OCI-LY7 (cell line): ENCODE measurements around the gene COPS6. TPM values are rescaled to one million over a fixed set of nuclear protein-coding genes. Genes with fewer than 3 reads are reported as not detected.

Experiments used
- BruUV-seq: library from RNA; stranded (reverse); fragments of 400-500 nt; replicated peaks from 2 replicates; lab custom pipeline; 2021; lab: Mats Ljungman, UMichigan
- CTCF ChIA-PET: fragments of 300-600 bp; sonication (Branson Sonifier 250); formaldehyde crosslinking; loops from one replicate; lab custom pipeline; 2022; ENCODE audit warnings: antibody characterized with exemption; ENCODE audit not compliant: unreplicated experiment; lab: Charles Lee
- POLR2A ChIA-PET: fragments of 300-600 bp; sonication (Branson Sonifier 250); formaldehyde crosslinking; loops from one replicate; lab custom pipeline; 2022; ENCODE audit warnings: antibody characterized with exemption; lab: Charles Lee
- DNase-seq: peaks from one replicate; pipeline ENCODE4 v3.0.0-alpha.2; 2015; ENCODE audit warnings: low spot score
- H2AFZ ChIP-seq: fragments of 200-600 bp; sonication (generic), shearing (Covaris generic); 2 replicates; pipeline ENCODE4 v1.6.1; 2014; ENCODE audit warnings: mild to moderate bottlenecking, antibody characterized with exemption, low read length, moderate library complexity
- H3K27ac ChIP-seq: fragments of 200-600 bp; sonication (generic); 2 replicates; pipeline ENCODE4 v1.5.1; 2014; ENCODE audit warnings: mixed run types, low read depth, mild to moderate bottlenecking, moderate library complexity, low read length, inconsistent platforms; ENCODE audit not compliant: poor library complexity, severe bottlenecking
- H3K36me3 ChIP-seq: fragments of 200-600 bp; sonication (generic); 2 replicates; pipeline ENCODE4 v1.6.1; 2014; ENCODE audit warnings: mild to moderate bottlenecking, antibody characterized with exemption, low read length, moderate library complexity, mixed read lengths; ENCODE audit not compliant: insufficient read depth
- H3K4me1 ChIP-seq: fragments of 200-600 bp; sonication (generic); 2 replicates; pipeline ENCODE4 v1.5.1; 2014; ENCODE audit warnings: mild to moderate bottlenecking, low read length; ENCODE audit not compliant: insufficient read depth, poor library complexity, severe bottlenecking
- H3K4me2 ChIP-seq: fragments of 200-600 bp; sonication (generic); 2 replicates; pipeline ENCODE4 v1.6.1; 2014; ENCODE audit warnings: mild to moderate bottlenecking, low read length
- H3K4me3 ChIP-seq: fragments of 200-600 bp; sonication (generic); 2 replicates; pipeline ENCODE4 v1.5.1; 2014; ENCODE audit warnings: mild to moderate bottlenecking, low read depth, low read length; ENCODE audit not compliant: poor library complexity, severe bottlenecking
- H3K79me2 ChIP-seq: fragments of 200-600 bp; sonication (generic); 2 replicates; pipeline ENCODE4 v1.6.1; 2016; ENCODE audit warnings: low read depth, mild to moderate bottlenecking, low read length, moderate library complexity, mixed read lengths; ENCODE audit not compliant: insufficient read depth
- H3K9me2 ChIP-seq: fragments of 200-600 bp; sonication (generic); 2 replicates; pipeline ENCODE4 v1.6.1; 2016; ENCODE audit warnings: mild to moderate bottlenecking, low read length, mixed read lengths; ENCODE audit not compliant: insufficient read depth
- H3K9me3 ChIP-seq: fragments of 200-600 bp; sonication (generic); 2 replicates; pipeline ENCODE4 v1.6.1; 2014; ENCODE audit warnings: mild to moderate bottlenecking, mixed run types, low read length, mixed read lengths
- H4K20me1 ChIP-seq: fragments of 200-600 bp; sonication (generic); 2 replicates; pipeline ENCODE4 v1.6.1; 2014; ENCODE audit warnings: mild to moderate bottlenecking, antibody characterized with exemption, low read length, moderate library complexity, mixed read lengths; ENCODE audit not compliant: insufficient read depth
- CTCF ChIP-seq: fragments of 200-600 bp; sonication (generic); conservative IDR thresholded peaks from 2 replicates; pipeline ENCODE4 v1.5.1; 2014; ENCODE audit warnings: mild to moderate bottlenecking, antibody characterized with exemption, low read length, moderate library complexity, mixed read lengths
- EZH2phosphoT487 ChIP-seq: fragments of 200-600 bp; sonication (generic); IDR thresholded peaks from 2 replicates; pipeline ENCODE4 v1.6.1; 2018; ENCODE audit warnings: low read depth, borderline replicate concordance, mild to moderate bottlenecking, mixed run types, antibody characterized with exemption, low read length, moderate library complexity, mixed read lengths
- intact Hi-C: fragments of 100-400 bp; cut with micrococcal nuclease; formaldehyde crosslinking; loops from one replicate; pipeline ENCODE4 v1.10.0; 2022; ENCODE audit not compliant: unreplicated experiment
- total RNA-seq, 2 experiments: library from RNA; depleted of rRNA in 1 of 2; stranded (reverse); fragments of >200 nt in 1 of 2; shearing (Covaris generic) in 1 of 2; gene quantifications; 2 replicates each; pipeline ENCODE4 v1.2.3, GENCODE V29; 2014 to 2022

Gene COPS6
- total RNA-seq, 2 experiments from 2014 or later: 57.6 to 96.0 TPM

- intact Hi-C loops: no loop called here
- H2AFZ ChIP-seq: no peak overlapping the region
- no peak overlapping the region for H3K27ac ChIP-seq
- peak overlapping the region; percentile 90 for H3K4me3 ChIP-seq
- H3K9me2 ChIP-seq: no peaks in the 10 kb centered on the region
- ChIA-PET POLR2A (interaction anchor here (0.7 kb wide), 1 partner anchor 713 kb away, joined by 3 read pairs; no protein-coding TSS in a partner anchor), CTCF (no interaction called here)
- TF ChIP-seq EZH2phosphoT487 (no peak), CTCF (no peak)
- peaks cover 25% of the 10 kb centered on the region for H3K4me1 ChIP-seq
- no TSS peak for BruUV-seq
- peaks cover 56% of the 10 kb centered on the region for H3K79me2 ChIP-seq
- H3K9me3 ChIP-seq: no peaks in the 10 kb centered on the region
- H3K36me3 ChIP-seq: peaks cover 64% of the 10 kb centered on the region
- peak overlapping the region; percentile 79 for H3K4me2 ChIP-seq
- DNase-seq: no peak
- H4K20me1 ChIP-seq: peaks cover 38% of the 10 kb centered on the region
Observed at GRCh38 chr7:100099452-100099851, 10.7 kb downstream of the COPS6 start.

- Histone ChIP-seq H3K79me2 (peaks cover 51% of the 10 kb centered on the region), H3K9me2 (no peaks in the 10 kb centered on the region), H3K36me3 (peaks cover 58% of the 10 kb centered on the region), H3K9me3 (no peaks in the 10 kb centered on the region), H3K4me3 (peak overlapping the region; percentile 90), H3K4me1 (peaks cover 25% of the 10 kb centered on the region), H3K4me2 (peak overlapping the region; percentile 79), H4K20me1 (peaks cover 33% of the 10 kb centered on the region), H2AFZ (no peak overlapping the region), H3K27ac (peak overlapping the region; percentile 92)
- CTCF ChIA-PET: interaction anchor here (0.6 kb wide), 1 partner anchor 32 kb away, joined by 4 read pairs; no protein-coding TSS in a partner anchor
- intact Hi-C loops: loop anchor here (1.0 to 2.0 kb wide), 2 partner anchors 19 to 26 kb away; partner anchors contain the start of genes CNPY4, MBLAC1 and TAF6
- BruUV-seq: no TSS peak
- POLR2A ChIA-PET: interaction anchor here (0.6 to 2.5 kb wide), 6 partner anchors 11 to 42 kb away, joined by 4 to 22 read pairs (median 8); partner anchors contain the start of genes COPS6 and MBLAC1
- peak; percentile 94 for DNase-seq
- no peak for TF ChIP-seq EZH2phosphoT487
- no peak for TF ChIP-seq CTCF
Observed at GRCh38 chr7:100100420-100101015, 11.7 kb downstream of the COPS6 start.
